ENCODE measurements around the gene STK38L.

GRCh38 chr12:27219693-27220054 is 24.4 kb upstream of the STK38L start:
- no peak for TF ChIP-seq CTCF (IDR thresholded peaks at IDR 0.05)
- TF ChIP-seq POLR2A (IDR thresholded peaks at IDR 0.05) = no peak

Data from adrenal gland (tissue), 5 donors.